NCI-H524 (cell line): ENCODE results near the gene BANK1.

ENCODE experiments used
- DNase-seq, 2 experiments: peaks; one replicate each; lab custom pipeline; 2025; lab: John Stamatoyannopoulos, UW

Gene BANK1

DNA sequence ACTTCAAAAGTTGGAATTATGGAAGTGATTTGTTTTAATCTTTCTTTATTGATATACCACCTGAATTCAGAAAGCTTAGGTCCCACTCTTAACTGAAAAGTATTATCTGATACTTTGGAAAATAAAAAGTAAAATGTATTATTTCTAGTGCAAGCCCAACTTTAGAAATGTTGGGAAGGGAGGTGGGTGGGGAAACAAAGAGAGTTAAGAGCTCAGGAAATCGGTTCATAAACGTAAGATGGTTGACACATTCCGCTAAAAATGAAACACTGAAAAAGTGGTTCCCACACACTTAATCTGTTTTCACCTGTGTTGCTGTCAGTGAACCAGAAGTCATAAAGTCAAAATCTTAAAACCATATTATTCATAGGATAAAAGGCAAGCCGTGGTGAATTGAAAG is 237.4 kb downstream of the BANK1 start:
- DNase-seq = no peak

DNA sequence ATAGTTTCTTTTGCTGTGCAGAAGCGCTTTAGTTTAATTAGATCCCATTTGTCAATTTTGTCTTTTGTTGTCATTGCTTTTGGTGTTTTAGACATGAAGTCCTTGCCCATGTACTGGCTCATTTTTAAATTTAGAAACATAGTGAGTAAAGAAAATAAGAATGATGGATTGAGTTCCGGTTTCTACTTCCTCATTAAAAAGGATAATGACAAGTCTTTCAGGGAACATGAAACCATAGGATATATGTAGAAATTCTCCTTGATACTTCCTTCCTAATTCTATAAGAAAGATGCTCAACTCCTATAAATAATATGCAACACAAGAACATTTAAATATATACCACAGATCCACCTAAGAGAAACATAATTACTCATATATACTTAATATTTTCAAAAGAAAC is 240.9 kb downstream of the BANK1 start:
- no peak for DNase-seq

DNA sequence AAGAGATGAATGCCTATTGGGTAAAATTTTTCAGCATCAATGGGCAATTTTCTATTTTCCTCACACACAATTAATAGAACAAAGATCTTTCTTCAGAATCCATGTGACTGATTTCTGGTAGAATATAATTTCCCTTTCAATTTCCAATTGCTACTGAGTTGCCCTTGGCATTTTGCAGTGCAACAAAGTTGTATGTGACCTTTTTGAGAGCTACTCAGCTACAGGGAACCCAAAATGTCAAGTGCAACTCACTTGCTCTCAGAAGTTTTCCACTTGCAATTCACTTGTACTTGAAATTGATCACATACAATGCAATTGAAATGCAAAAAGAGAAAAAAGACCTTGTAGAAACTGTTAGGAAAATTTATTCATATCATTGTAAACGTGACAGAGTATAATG is 245.5 kb downstream of the BANK1 start:
- no peak for DNase-seq

DNA sequence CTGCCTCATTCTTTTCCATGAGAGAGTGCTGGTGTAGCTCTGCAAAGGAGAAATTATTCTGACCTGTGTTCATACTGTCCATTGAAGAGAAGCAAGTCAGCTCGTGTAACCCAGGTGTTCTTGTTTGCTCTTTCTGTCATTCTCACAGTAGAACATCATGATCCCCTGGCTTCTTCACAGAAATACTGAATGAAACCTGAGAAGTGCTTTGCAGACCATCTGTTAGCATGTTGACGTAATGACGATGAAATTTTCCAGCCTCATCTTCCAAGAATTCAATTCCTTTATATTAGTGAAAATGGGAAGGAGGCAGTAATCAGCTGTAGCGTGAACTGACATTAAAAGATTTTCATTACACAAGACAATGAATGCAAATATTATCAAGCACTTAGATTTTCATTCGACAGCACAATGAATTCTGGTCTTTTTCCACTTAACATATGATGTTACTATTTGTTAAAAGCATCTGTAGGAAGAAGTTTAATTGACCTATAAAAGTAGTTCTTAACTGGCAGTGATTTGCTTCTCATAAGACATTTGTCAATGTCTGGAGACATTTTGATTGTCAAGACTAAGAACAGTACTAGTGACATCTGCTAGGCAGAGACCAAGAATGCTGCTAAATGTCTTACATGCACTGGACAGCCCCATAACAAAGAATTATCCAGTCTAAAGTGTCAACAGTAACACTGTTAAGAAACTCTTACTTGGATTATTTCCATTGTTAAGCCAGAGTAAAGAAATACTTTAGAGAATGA is 246.3 kb downstream of the BANK1 start:
- DNase-seq = peak; percentile 67 to 83

DNA sequence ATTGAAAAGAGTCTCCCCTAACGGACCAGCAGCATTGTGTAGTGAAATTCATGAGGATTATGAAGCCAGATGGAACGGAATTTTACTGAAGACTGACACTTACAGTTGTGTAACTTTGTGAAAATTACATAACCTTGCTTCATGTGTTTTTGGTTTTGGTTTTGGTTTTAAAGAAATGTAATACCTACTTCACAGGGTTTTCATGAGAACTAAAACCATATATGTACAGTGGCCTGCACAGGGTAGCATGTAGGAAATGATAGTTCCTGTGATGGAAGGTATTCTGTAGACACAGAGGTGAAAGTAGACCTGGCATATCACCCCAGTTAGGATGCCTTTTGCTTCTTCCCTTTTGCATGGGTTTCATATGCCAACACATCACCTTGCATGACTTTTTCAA is 247.0 kb downstream of the BANK1 start:
- no peak for DNase-seq

DNA sequence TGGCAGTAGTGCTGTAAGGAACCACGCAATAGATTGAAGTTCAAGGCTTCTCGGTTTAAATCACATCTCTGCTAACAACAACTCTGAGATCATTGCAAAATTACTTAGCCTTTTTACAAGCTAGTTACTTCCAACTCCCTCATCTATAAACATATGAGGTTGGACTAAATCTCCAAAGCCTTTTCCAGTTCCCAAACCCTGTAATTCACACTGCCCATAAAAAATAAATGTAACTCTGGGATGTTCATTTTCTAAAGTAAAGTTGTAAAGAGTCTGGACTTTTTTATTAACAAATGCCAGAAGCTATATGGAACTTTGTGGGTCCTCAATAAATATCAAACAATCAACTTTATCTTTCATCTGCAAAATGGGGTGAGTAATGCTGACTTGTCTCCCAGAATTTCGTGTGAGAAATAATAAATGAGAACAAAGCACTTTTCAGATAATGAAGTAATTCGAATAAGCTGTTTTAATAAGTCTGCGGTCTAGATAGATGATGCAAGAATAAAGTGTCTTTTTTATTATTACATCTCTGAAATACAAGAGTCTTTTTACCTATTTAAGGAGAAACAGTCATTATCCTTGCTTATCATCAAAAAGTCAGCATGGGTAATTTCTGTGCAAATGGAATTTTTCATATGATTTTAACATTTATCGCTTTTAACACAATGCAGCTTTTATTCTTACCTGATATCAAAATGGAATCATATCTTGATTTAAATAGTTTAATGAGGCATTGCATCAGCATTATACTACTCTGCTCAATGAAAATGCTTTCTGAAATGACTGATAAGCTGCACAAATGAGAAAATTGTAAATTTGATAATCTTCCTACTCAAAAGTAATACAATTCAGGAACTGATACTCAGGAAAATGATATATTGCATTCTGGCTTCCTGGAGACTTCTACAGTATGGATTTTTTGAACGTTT is 252.6 kb downstream of the BANK1 start:
- no peak for DNase-seq

DNA sequence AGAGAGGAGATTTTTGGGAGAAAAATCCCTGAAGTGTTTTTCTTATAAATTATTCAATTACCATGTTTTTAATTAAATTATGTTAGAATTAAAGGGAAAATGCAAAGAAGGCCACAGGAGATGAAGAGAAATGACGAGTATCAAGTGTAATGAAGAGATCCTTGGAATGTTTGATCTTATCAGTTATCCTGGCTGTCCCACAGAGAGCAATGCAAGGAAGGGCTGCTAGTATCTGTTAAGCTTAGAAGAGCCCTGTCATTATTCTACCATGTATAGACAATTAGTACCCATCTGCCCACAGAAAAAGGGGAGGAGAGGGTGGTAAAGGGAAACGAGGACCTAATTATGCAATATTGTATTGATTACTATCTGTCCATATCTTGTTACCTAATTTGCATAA is 257.1 kb downstream of the BANK1 start:
- peak in 1 of 2 experiments; percentile 12 for DNase-seq

DNA sequence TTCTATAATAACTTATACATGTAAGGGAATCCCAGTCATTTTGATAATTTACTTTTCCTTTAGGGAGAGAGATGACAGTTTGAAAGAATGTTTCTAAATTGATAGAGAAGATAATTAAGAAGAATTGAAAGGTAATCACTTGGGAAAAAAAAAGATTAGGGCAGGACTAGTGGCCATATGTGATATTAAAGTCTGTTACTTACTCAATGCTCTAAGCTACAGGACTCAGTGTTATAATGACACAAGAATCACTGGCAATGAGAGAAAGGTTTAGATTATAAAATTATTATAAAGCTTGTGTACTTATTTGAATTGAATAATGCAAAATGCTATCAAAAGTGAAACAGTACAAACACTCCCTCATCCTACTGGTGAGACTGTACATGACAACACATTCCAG is 265.3 kb downstream of the BANK1 start:
- DNase-seq = no peak

DNA sequence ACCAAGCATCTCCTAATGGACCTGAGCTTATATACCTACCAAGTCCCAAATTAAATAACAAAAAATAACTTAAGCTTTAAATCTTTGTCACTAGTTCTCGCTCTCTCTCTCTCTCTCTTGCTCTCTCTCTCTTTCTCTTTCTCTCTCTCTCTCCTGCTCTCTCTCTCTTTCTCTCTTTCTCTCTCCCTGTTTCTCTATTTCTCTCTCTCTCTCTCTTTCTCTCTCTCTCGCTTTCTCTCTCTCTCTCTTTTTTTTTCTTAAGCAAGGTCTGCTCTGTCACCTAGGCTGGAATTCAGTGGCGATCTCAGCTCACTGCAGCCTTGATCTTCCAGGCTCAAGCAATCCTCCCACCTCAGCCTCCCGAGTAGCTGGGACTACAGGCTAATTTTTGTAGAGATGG is 266.6 kb downstream of the BANK1 start:
- DNase-seq = no peak

DNA sequence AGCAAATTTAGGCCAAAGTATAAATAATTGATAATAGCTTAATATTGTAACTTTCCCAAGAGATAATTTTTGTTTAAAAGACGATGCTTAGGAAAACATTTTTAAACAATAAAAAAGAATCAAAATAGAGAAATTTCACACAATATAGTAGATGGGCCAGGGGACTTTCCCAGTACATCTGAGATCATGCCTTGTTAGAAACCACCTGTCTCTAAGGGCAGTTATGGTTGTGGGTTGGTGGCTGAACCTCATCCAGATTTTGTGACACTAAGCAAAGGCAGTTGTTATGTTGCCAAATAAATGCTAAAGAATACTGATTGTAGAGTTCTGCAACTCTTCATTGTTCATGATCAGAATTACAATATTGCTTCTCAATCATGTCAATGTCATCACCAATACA is 270.6 kb downstream of the BANK1 start:
- DNase-seq = no peak

DNA sequence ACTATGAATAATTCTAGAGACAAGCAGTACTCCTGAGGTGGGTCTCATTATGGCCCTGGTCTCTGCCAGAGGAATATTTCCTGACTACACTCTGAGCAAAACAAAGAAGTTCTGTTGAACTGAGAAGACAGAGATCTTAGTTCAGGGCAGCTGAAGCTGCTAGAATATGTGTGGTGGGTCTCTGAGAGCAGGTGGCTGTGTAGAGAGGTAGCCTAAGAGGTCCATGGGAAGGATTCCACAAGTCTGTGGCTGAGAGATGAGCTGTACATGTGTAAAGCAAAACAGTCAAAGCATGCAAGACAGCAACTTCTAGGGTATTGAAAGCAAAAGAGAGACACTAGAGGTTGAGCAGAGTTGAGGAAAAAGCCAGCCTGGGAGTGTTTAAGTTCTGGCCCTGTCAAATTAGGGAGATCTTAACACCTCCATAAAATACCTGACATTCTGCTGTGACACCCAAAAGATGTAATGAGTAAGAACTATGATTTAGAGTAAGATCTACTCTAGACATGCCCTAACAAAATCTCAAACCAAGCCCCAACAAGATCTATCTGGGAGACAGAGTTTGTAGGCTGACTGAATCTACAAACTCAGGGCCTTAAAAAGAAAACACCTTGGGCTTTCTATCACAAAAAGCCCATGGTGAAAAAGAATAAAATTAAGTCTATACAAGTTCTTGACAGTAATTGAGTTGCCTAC is 274.4 kb downstream of the BANK1 start:
- no peak for DNase-seq

DNA sequence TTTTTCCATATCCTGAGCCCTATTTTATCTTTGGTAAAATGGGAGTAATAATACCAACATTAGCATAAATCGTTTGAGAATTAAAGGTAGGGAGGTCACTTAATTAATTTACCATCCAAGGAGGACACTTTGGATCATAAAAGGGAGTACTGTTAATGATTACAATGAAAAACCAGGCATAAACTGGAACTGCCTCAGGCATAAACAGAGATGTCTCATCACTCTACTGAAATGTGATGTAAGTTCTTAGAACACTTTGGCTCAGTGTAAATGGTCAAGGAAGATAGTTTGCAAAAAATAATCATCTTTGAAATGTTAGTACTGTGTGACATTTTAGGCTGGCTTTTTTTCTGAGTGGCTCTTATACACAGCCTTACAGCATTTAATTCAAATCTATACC is 286.1 kb downstream of the BANK1 start:
- no peak for DNase-seq

DNA sequence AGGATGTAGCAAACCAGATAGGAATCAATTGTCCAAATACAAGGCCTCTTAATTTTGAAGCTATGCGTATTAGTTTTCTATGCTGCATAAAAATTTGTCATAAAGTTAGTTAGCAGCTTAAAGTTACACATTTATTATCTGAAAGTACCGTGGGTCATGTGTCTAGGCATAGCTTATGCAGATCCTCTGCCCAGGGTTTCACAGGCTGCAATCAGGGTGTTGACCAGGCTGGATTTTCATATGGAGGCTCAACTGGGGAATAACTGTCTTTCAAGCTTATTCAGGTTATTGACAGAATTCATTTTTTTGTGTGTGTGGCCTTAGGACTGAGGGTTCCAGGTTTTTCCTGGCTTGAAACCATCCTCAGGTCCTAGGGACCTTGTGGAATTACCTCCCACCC is 289.7 kb downstream of the BANK1 start:
- no peak for DNase-seq

DNA sequence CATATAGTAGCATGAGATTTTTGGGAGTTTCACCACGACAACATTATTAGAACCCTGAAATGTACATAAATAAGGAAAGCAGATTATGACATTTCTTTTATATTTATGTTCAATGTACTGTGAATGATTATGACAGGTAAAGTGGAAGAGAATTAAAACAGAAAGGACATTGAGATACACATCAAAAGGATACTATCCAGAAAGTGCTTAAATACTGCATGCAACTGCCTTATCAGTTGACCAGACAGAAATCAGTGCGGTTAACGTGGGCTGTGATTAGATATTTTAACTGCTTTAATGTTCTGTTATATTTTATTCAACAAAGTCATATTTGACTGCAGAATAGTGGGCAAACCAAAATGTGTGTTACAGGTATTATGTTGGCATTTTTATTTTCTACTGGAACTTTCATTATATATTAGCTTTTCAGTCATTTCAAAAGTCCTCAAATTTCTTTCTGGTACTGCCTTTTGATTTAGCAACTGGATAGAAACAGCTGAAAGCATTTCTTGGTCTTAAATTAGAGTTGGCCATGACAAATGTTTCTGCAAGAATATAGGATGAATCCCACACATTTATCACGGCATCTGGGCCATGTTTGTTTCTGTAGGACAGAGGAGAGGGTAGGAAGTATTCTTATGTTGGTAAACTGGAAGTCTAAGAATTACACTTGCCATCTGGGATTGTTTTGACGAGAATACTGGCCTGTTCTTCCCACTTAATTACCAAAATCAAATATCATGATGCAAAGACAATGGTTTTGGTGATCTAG is 299.5 kb downstream of the BANK1 start:
- no peak for DNase-seq

DNA sequence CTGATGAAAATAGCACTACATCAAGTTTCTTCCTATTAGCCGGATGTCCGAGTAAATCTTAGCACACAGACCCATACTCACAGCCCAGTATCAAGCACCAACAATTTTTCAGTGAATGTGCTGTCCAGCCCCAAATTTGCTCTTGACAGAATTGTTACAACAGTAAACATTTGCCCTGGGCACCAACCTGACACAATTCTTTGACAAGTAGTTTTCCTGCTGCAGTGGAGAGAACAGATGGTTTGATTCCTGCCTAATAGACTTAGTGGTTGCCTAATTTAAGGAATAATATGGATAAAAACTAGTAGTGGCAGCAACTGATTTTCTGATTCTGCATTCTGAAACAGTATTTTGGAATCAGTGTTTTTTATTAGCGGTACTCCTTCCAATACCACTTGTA is 301.1 kb downstream of the BANK1 start:
- DNase-seq = no peak

DNA sequence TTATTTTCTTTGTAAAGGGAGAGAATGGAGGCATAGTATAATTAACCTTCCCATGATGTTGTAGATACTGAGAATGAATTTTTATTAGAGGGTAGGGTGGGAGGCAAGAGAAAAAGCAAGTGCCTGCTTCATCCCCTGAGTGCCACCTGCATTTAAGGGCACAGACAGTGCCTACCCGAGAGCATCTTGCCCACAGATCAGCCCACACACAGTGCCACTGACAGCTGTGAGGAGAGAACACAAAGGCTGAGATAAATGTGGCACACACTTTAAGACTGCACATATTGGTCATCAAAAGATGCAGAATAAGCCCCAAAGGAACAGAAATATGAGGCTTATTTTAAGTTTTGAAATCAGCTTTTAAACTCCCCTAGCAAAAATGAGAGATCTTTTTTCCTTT is 304.0 kb downstream of the BANK1 start:
- DNase-seq = no peak

DNA sequence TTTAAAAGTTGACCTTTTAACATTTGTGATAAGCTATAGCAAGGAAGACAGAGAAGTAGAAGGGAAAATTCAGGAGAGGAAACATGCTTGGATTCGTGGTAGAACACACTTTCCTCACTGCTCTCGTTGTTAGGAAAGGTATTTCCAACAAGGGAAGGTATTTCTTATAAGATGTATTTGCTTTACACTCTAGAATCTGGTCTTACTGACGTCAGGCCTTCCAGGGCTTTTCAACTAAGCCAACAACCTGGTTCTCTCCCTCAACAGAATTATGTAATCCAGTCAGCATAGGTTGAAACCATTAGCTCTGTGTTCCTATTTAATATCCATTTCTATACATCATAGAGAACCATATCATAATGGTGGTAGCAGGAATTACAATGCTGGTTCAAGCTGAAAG is 312.8 kb downstream of the BANK1 start:
- DNase-seq = no peak

DNA sequence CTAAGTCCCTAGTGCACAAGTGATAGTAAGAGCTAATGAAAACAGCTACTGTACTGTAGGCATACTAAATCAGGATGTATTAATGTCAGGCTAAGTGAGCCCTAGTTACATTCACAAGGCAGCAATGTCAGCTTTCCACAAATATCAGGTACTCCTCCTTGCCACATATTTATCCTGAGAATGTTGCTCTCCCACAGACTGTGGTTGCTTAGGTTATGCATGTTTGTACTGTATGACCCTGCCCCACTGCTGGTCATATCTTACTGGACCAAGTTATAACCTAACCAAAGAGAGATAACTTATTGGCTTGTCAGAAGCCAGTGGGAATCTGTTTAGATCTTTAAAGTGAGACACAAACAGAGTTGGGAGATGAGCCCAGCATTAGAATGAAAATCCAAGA is 313.7 kb downstream of the BANK1 start:
- no peak for DNase-seq

DNA sequence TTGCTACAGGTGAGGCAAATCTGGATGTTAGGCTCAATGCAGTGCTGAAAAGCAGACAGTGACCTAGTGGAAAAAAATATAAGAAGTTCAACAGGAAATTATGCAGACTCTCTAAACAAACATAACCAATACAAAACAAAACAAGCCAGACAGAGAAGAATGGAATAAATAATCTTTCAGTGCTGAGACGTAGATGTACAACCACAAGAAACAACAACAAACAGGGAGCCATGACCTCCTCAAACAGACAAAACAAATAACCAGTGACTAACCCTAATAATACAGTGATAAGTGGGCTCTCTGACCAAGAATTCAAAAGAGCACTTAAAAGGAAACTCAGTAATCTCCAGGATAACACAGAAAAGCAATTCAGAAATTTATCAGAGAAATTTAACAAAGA is 315.5 kb downstream of the BANK1 start:
- no peak for DNase-seq

DNA sequence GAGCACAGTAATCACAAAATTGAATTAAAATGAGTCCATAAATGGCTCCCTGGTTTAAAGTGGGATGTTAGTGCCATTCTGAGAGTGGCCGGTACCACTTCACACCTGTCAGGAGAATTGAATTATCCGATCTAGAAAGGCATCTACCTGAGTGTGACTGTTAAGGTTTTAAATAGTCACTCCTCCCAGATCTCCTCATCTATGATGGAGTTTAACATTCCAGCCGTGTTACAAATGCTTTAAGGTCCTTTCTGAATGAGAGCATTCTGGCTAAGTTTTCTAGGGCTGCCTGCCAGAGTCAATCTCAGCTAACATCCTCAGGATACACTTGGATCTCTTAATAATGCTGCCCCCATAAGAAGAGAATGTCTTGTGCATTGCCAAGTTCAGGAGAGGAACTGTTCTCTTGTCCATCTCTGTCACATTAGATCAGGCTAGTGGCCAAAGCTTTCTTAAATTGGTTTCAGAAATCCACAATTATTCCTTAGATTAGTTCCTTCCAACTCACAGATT is 323.6 kb downstream of the BANK1 start:
- no peak for DNase-seq

DNA sequence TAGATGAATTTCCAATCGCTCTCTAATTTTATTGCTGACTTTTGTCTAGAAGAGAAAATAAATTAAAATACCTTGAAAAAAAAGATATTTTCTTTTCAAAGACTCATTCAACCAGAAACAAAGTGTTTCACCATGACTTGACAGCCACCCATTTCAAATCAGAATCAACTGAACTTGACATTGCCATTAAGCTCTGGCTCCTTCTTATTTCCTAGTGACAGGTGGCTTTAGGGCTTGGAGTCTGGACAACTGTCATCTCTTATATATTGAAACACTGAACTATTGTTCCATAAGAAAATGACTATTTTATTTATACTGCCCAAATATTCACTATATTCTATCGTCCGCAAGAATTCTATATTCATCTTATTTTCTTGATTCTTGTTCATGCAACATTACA is 325.6 kb downstream of the BANK1 start:
- peak in 1 of 2 experiments; percentile 15 for DNase-seq

DNA sequence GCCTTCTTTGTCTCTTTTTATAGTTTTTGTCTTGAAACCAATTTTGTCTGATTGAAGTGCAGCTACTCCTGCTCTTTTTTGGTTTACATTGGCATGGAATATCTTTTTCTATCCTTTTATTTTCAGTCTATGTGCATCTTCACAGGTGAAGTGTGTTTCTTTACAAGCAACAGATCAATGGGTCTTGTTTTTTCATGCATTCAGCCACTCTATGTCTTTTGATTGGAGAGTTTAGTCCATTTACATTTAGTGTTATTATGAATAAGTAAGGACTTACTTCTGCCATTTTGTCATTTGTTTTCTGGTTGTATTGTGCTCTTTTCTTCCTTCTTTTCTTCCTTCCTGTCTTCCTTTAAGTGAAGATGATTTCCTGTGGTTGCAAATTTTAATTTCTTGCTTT is 330.3 kb downstream of the BANK1 start:
- no peak for DNase-seq
